ENCODE data around the gene PRSS1.
"Not testable (repeated sequence)": the region's sequence is repeated elsewhere in the genome, so short reads cannot be mapped to it uniquely, and the experiment has no call there.

Gene PRSS1

DNA sequence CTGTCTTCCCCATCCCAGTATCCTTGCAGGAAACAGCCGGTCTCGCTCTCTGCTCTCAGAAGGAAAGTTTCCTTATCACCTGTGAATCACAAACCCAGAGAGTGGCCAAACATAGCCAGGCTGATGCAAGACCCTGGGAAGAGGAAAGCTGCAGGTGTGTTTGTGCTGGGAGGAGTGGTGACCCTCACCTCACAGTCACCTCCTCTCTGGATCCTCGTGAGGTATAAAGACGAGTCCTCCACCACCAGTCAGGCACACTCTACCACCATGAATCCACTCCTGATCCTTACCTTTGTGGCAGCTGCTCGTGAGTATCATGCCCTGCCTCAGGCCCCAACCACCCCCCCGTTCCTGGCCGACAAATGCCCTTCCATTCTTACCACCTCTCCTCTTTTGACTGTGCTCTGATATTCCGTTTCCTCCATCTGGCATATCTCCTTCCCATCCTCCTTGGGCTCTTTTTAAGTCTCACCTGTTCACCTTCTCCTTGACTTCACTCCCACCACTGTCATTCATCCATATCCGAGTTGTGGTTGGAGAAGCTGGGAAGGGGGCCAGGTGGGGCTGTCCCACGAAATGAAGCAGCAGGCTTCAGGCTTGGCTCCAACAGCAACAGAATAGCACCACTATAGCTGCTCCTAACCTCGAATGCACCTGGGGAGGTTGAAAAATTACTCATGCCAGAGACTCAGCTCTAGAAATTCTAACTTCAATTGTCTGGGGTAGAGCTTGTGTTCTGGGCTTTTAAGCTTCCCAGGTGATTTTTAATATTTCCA lies at the start of gene PRSS1:
TSS of gene PRSS1 (plus strand) at position 255 of the 776 bp plus-strand sequence. CDS start at position 268, 13 bp downstream.
- DNase-seq (ENCODE audit: extremely low read depth in 1 of 2, low read depth in 1 of 2) = no peak

DNA sequence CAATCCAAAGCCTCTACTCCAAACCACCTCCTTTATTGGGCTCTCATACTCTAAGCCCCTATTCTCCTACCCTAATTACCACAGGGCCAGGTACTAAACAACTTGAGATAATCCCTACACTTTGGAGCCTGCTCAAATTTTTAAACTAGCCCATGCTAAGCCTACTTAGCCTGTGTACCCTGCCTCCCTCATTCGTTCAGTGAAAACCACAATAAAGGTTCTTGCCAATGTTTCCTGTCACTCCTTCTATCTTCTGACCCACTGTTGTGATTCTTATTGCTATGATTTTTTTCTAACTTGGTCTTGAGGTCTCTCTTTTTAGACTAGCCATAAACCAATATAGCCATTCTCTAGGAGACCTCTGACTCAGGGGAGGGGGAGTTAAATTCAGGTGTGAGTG lies 48.3 kb upstream of the PRSS1 start:
- DNase-seq (ENCODE audit: extremely low read depth in 1 of 2, low read depth in 1 of 2) = not testable (repeated sequence)

DNA sequence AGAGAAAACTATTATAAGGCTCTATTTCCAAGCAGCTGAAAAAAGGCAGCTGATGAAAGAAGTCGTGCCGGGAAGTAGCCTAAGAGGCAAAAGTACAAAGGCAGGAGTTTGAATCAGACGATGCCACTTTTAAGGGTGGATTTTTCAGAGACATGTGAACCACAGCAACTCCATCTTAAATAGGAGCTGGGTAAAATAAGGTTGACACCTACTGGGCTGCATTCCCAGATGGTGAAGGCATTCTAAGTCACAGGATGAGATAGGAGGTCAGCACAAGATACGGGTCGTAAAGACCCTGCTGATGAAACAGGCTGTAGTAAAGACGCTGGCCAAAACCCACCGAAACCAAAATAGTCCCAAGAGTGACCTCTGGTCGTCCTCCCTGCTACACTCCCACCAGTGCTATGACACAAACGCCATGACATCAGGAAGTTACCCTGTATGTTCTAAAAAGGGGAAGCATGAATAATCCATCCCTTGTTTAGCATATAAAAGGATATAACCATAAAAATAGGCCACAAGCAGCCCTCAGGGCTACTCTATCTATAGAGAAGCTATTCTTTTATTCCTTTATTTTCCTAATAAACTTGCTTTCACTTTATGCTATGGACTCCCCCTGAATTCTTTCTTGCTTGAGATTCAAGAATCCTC lies 45.5 kb upstream of the PRSS1 start:
- DNase-seq (ENCODE audit: extremely low read depth in 1 of 2, low read depth in 1 of 2) = no peak

- DNase-seq (ENCODE audit: extremely low read depth in 1 of 2, low read depth in 1 of 2) = not testable (repeated sequence)
Measured at GRCh38 chr7:142708726-142709125, 40.5 kb upstream of the PRSS1 start.

GRCh38 chr7:142709921-142710320 lies 39.4 kb upstream of the PRSS1 start:
- no peak for DNase-seq (ENCODE audit: extremely low read depth in 1 of 2, low read depth in 1 of 2)

- DNase-seq (ENCODE audit: extremely low read depth in 1 of 2, low read depth in 1 of 2) = no peak
Measured at GRCh38 chr7:142711196-142711595, 38.1 kb upstream of the PRSS1 start.

GRCh38 chr7:142711746-142712616 lies 37.3 kb upstream of the PRSS1 start:
- peak in 1 of 2 donors; percentile 31 for DNase-seq (ENCODE audit: extremely low read depth in 1 of 2, low read depth in 1 of 2)

DNA sequence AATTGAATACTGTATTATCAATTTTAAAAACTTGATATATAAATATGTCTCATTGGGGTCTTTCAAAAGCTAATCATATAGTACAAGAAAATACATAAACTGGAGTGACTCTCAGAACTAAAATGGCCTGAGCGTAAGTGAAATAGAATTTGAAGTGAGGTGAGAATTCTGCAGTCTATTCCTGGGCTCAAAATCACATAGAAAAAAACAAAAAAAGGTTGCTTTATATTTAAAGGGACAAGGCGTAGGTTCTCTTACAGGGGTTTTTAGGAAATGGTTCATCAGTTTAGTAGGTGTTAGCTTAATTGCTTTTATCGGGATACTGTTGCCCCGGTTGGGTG lies 36.7 kb upstream of the PRSS1 start:
- DNase-seq (ENCODE audit: extremely low read depth in 1 of 2, low read depth in 1 of 2) = no peak

DNA sequence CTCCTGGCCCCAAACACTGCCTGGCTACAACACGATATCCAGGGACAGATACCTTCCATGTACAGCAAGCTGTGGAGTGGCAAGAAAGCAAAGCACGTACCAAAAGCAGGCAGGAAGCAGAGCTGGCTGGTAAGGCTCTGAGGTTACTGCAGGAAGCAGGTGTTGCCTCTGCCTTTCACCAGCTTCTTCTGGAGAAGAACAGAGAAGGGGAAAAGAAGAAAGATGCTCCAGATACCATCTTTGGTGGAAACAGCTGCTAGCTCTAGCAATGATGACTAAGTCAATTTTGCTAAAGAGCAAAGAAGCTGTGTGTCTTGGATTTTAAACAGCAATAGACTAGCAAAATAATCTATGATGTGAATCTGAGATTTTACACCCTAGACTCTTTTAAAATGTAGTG lies 34.9 kb upstream of the PRSS1 start:
- no peak for DNase-seq (ENCODE audit: extremely low read depth in 1 of 2, low read depth in 1 of 2)

GRCh38 chr7:142716596-142716995 lies 32.7 kb upstream of the PRSS1 start:
- no peak for DNase-seq (ENCODE audit: extremely low read depth in 1 of 2, low read depth in 1 of 2)

DNA sequence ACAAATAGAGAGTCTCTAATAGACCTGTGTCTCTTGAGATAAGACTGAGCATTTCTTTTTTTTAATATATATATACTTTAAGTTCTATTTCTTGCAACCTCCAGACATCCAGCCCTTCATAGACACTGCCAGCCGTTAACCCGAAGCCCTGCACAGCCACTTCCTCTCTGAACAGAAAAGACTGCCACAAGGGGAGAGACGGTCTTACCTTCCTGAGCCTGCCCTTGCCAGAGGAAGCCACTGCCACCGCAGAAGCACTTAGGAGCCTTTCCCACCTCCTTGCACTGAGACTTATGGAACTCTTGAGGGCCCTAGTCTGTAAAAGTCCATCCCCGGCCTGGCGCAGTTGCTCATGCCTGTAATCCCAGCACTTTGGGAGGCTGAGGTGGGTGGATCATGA lies 31.8 kb upstream of the PRSS1 start:
- no peak for DNase-seq (ENCODE audit: extremely low read depth in 1 of 2, low read depth in 1 of 2)

DNA sequence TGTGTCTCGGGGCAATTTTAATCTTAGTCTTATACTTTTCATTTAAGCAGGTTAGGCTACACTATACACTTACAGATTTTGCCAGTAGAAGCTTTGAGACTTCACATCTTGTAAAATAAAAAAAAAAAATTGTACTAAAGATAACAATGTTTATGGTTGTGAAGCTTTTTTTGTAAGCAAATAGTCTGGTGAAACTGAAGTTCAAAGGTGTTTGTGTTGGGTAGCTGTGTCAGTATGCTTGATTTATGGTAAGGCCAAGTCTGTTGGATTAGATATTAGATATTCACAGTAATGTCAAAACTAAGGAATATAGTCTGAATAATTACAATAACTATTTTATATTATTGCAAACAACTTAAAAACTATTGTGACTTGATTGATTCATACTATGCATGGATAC lies 31.0 kb upstream of the PRSS1 start:
- no peak for DNase-seq (ENCODE audit: extremely low read depth in 1 of 2, low read depth in 1 of 2)

DNA sequence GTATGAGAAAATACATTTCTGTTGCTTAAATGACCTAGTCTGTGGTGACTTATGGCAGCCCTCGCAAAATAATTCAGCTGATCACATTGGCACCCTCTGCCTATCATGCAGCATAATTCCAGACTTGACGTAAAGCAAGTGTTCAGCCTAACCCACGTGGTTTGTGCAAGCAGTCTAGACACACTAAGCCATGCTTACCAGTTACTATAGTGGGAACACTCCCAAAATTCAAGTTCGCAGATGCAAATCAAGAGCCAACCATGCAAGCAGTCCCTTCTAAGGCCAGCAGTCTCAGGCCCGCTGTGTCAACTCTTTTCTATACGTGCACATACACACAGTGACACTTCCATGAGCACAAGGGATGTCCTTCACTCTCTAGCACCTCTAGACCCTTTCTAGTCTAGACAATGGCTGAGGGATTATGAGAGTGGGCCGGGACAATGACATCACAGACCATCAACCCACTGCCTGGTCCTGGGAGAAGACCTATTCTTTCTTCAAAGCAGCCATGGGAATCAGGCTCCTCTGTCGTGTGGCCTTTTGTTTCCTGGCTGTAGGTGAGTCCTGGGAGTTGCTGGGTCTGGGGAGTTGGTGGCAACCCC lies 29.0 kb upstream of the PRSS1 start:
- no peak for DNase-seq (ENCODE audit: extremely low read depth in 1 of 2, low read depth in 1 of 2)

GRCh38 chr7:142720986-142721385 lies 28.3 kb upstream of the PRSS1 start:
- DNase-seq (ENCODE audit: extremely low read depth in 1 of 2, low read depth in 1 of 2) = no peak

DNA sequence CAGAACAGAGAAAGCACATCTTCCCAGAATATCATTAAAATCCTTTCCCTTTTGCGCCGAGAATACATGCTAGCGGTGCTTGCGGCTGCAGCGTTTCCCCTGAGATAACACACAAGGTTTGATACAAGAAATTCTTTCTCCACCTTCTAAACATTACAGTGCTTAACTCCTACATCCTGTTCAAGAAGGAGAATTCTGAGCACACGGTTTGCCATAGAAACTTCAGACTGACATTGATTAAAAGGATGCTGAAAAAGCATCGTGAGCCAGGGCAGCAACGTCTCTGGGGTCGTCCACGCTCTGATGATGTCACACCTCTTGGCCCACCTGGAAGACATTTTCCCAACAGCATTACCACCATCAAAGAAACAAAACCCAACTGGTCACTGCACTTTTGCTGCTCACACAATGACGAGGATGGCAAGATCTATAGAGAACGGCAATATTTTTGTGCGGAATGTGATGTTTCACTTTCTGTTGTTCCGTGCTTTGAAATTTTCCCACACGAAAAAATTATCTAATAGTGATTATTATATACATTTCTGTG lies 27.0 kb upstream of the PRSS1 start:
- DNase-seq (ENCODE audit: extremely low read depth in 1 of 2, low read depth in 1 of 2) = no peak

GRCh38 chr7:142733271-142733670 lies 16.0 kb upstream of the PRSS1 start:
- no peak for DNase-seq (ENCODE audit: extremely low read depth in 1 of 2, low read depth in 1 of 2)

- DNase-seq (ENCODE audit: extremely low read depth in 1 of 2, low read depth in 1 of 2) = no peak
Measured at GRCh38 chr7:142739923-142740492, 9.3 kb upstream of the PRSS1 start.

DNA sequence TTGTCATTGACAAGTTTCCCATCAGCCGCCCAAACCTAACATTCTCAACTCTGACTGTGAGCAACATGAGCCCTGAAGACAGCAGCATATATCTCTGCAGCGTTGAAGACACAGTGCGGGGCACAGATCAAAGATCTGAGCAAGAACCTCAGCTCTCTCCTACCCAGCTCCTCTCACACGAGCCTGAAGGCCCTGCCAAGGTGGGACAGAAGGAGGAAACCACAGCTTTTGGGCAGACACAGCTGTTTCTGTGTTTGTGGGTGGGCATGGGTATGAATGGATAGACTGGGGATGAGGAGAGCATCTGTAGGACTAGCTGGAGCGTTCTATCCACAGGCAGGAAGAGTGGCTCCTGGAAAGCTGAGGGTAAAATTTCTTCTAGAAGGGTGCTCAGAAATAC lies 8.5 kb upstream of the PRSS1 start:
- DNase-seq (ENCODE audit: extremely low read depth in 1 of 2, low read depth in 1 of 2) = no peak

- not testable (repeated sequence) for DNase-seq (ENCODE audit: extremely low read depth in 1 of 2, low read depth in 1 of 2)
Measured at GRCh38 chr7:142741932-142742331, 7.3 kb upstream of the PRSS1 start.

GRCh38 chr7:142745091-142745635 lies 4.1 kb upstream of the PRSS1 start:
- DNase-seq (ENCODE audit: extremely low read depth in 1 of 2, low read depth in 1 of 2) = no peak

Measured in stimulated activated CD8-positive, alpha-beta memory T cell treated with anti-CD3 and anti-CD28 coated beads, Interleukin-7, amount 100 ng/mL, for 48 hours (primary cell).